ENCODE measurements around the gene TDRD12. TPM values are rescaled to one million over a fixed set of nuclear protein-coding genes. Genes with fewer than 3 reads are reported as not detected.

The TDRD12 gene
- total RNA-seq, 1 experiment from 2014 or later: 1.3 TPM

- peaks cover 3% of the 10 kb centered on the region; the same call in 1 of the 2 replicates for H3K27me3 ChIP-seq (ENCODE audit: insufficient read depth, low read length)
- H3K4me2 ChIP-seq (ENCODE audit: insufficient read depth, insufficient read length, low read length): no peak overlapping the region
- H4K5ac ChIP-seq (ENCODE audit: insufficient read length, low read depth, low read length): no peak overlapping the region
- H3K4me1 ChIP-seq (ENCODE audit: insufficient read depth, low read length): no peaks in the 10 kb centered on the region
- H4K8ac ChIP-seq (replicated peaks; ENCODE audit: insufficient read length, low read depth, low read length): no peak overlapping the region
- no peak overlapping the region for H3K14ac ChIP-seq (ENCODE audit: insufficient read depth, low read length)
- no peak overlapping the region for H3K18ac ChIP-seq (ENCODE audit: insufficient read length, low read depth, low read length)
- H2AFZ ChIP-seq (ENCODE audit: low read length): no peak overlapping the region
- no peak overlapping the region for H3K27ac ChIP-seq (ENCODE audit: insufficient read length, low read depth, low read length)
- DNase-seq: no peak
- no peak overlapping the region for H3T11ph ChIP-seq (ENCODE audit: low read length)
- peaks cover 27% of the 10 kb centered on the region for H3K27me3 Mint-ChIP-seq (ENCODE audit: low read depth)
- H3K36me3 Mint-ChIP-seq (ENCODE audit: insufficient read depth in 1 of 3, low read depth in 3 of 3): no peaks in the 10 kb centered on the region
- no peak overlapping the region for H4K91ac ChIP-seq (ENCODE audit: insufficient read length, low read depth, low read length)
- no peak overlapping the region for H3K56ac ChIP-seq (ENCODE audit: insufficient read length, low read depth, low read length)
- no peaks in the 10 kb centered on the region for H3K79me1 ChIP-seq (ENCODE audit: insufficient read depth, low read depth, low read length, poor library complexity, severe bottlenecking)
- H3K4me1 Mint-ChIP-seq: peaks cover 4% of the 10 kb centered on the region in 2 experiments
- H3K79me2 ChIP-seq (ENCODE audit: insufficient read depth, low read length): no peaks in the 10 kb centered on the region
- H2BK15ac ChIP-seq (ENCODE audit: low read depth, low read length): no peak overlapping the region
- no peak overlapping the region for H2BK12ac ChIP-seq (ENCODE audit: insufficient read length, low read depth, low read length)
- no CpG with 5 or more reads among the region's 4 CpGs for WGBS (ENCODE audit: extremely low coverage, insufficient read length, low lambda C conversion rate)
- no peak for TF ChIP-seq CTCF (conservative IDR thresholded peaks at IDR 0.05)
- H3K9me3 Mint-ChIP-seq: no peaks in the 10 kb centered on the region
- no peak overlapping the region for H2BK20ac ChIP-seq (ENCODE audit: low read depth, low read length, poor library complexity, severe bottlenecking)
- no peak overlapping the region for H3K4ac ChIP-seq (ENCODE audit: low read depth, low read length)
- no peak overlapping the region for H3K4me3 Mint-ChIP-seq
- H2AK5ac ChIP-seq (ENCODE audit: insufficient read length, low read length): no peak overlapping the region
- no peaks in the 10 kb centered on the region for H4K20me1 ChIP-seq (ENCODE audit: control insufficient read depth, insufficient read depth, insufficient read length)
- no peak overlapping the region for H3K27ac Mint-ChIP-seq
- H3K23ac ChIP-seq (ENCODE audit: insufficient read length, low read depth, low read length): no peak overlapping the region
- no peak overlapping the region for H2BK120ac ChIP-seq (ENCODE audit: low read depth, low read length, poor library complexity, severe bottlenecking)
- H3K9ac ChIP-seq (ENCODE audit: extremely low read depth, insufficient read length, low read length): no peak overlapping the region
- no peak overlapping the region for H2BK5ac ChIP-seq (ENCODE audit: insufficient read length, low read length)
- no peaks in the 10 kb centered on the region for H3K9me3 ChIP-seq (ENCODE audit: control insufficient read depth, low read depth, low read length)
- no peaks in the 10 kb centered on the region for H3K23me2 ChIP-seq (ENCODE audit: insufficient read length, low read depth, low read length, poor library complexity, severe bottlenecking)
Observed at GRCh38 chr19:32682317-32682716, 37.2 kb upstream of the TDRD12 start.

Data from H9 (cell line).